Activated CD4-positive, alpha-beta T cell treated with anti-CD3 and anti-CD28 coated beads for 36 hours (primary cell): ENCODE results near the gene RPH3AL. TPM values are rescaled to one million over a fixed set of nuclear protein-coding genes. Genes with fewer than 3 reads are reported as not detected.
"Not testable (repeated sequence)": the region's sequence is repeated elsewhere in the genome, so short reads cannot be mapped to it uniquely, and the experiment has no call there.

Source experiments
- ATAC-seq: fragments of 200-7000 bp; cut with Tn5 transposase; one replicate; pipeline ENCODE4 v1.10.0; 2021; ENCODE audit warnings: mild to moderate bottlenecking, moderate library complexity
- CTCF ChIA-PET: fragments of 350-600 bp; sonication (Branson Sonifier 250); formaldehyde crosslinking; loops from one replicate; lab custom pipeline; 2021; ENCODE audit warnings: antibody characterized with exemption; lab: Charles Lee
- POLR2A ChIA-PET: fragments of 350-600 bp; sonication (Branson Sonifier 250); formaldehyde crosslinking; loops from one replicate; lab custom pipeline; 2021; ENCODE audit warnings: antibody characterized with exemption, inconsistent platforms; lab: Charles Lee
- DNase-seq: peaks from one replicate; pipeline ENCODE4 v3.0.0-alpha.2; 2020
- H3K27ac Mint-ChIP-seq: one replicate; pipeline ENCODE4 v1.8.0; 2021; ENCODE audit warnings: mixed read lengths
- H3K27me3 Mint-ChIP-seq: one replicate; pipeline ENCODE4 v1.8.0; 2021; ENCODE audit warnings: mixed read lengths
- H3K36me3 Mint-ChIP-seq: one replicate; pipeline ENCODE4 v1.8.0; 2021; ENCODE audit warnings: low read depth, mixed read lengths
- H3K4me1 Mint-ChIP-seq: one replicate; pipeline ENCODE4 v1.8.0; 2021; ENCODE audit warnings: mixed read lengths
- H3K4me3 Mint-ChIP-seq: one replicate; pipeline ENCODE4 v1.8.0; 2021; ENCODE audit warnings: mild to moderate bottlenecking, moderate library complexity, mixed read lengths
- H3K9me3 Mint-ChIP-seq: one replicate; pipeline ENCODE4 v1.8.0; 2021; ENCODE audit warnings: low read depth, mixed read lengths
- intact Hi-C, 2 experiments: fragments of 100-400 bp; cut with DNase I in 1 of 2; cut with micrococcal nuclease in 1 of 2; formaldehyde crosslinking; loops; one replicate each; pipeline versions ENCODE4 v1.14.2 to v1.15.1; 2022 to 2024; cut with DNase I, micrococcal nuclease
- total RNA-seq, 2 experiments: library from RNA; stranded (reverse); gene quantifications; one replicate each; pipeline ENCODE4 v1.2.3, GENCODE V29; 2021

The RPH3AL gene
- total RNA-seq, 2 experiments from 2014 or later, result 1.4 to 2.0 TPM

DNA sequence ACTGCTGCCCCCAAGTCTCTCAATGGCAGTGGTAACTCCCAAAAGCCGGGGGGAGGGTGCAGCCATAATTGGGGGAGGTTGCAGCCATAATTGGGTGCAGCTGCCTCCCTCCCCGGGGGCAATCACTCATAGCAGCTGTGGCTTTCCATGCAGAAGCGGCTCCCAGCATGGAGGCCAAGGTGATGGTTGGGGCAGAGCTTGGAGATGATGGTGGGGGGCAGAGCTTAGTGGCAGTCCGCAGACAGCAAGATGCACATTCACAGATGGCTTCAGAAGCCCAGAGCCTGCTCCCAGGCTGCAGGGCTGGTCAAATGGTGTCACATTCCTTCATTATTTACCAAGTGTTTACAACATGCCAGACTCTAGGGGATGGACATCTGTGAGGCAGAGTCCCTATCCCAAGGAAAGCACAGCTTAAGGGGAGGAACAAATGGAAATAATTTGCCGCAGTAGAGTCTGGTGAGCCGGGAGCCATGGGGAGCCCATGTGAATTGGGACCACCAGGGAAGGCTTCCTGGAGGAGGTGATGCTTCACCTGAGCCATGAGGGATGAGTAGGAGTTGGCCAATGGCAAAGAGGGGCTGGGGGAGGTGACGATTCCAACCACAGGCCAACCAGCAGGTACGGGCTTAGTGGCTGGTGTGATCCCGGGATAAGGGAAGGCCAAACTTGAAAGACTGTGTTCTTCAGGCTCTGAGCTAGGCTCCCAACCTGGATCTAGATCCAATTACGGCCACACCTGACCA is 179.3 kb downstream of the RPH3AL start:
- Mint-ChIP-seq H3K4me1 (no peaks in the 10 kb centered on the region), H3K36me3 (no peaks in the 10 kb centered on the region), H3K9me3 (no peaks in the 10 kb centered on the region), H3K4me3 (no peak overlapping the region), H3K27ac (no peak overlapping the region), H3K27me3 (peaks cover 8% of the 10 kb centered on the region)
- ATAC-seq (no peak), DNase-seq (no peak)
- ChIA-PET POLR2A (no interaction called here), CTCF (interaction anchor here (0.6 kb wide), 1 partner anchor 342 kb away, joined by 3 read pairs; no protein-coding TSS in a partner anchor)
- intact Hi-C loops, result no loop called here

- ATAC-seq, result no peak
- no peaks in the 10 kb centered on the region for H3K4me1 Mint-ChIP-seq
- no peak overlapping the region for H3K4me3 Mint-ChIP-seq
These were observed 180.2 kb downstream of the RPH3AL start for GRCh38 chr17:172401-172800.

GRCh38 chr17:171871-172270 is 180.7 kb downstream of the RPH3AL start:
- ChIA-PET POLR2A (no interaction called here), CTCF (no interaction called here)
- H3K9me3 Mint-ChIP-seq, result no peaks in the 10 kb centered on the region
- no peaks in the 10 kb centered on the region for H3K36me3 Mint-ChIP-seq
- no peak overlapping the region for H3K4me3 Mint-ChIP-seq
- ATAC-seq (no peak), DNase-seq (no peak)
- peaks cover 3% of the 10 kb centered on the region for H3K27me3 Mint-ChIP-seq
- no peak overlapping the region for H3K27ac Mint-ChIP-seq
- H3K4me1 Mint-ChIP-seq, result no peaks in the 10 kb centered on the region
- intact Hi-C loops, result no loop called here

More at GRCh38 chr17:172401-172800, 180.2 kb downstream of the RPH3AL start:
- intact Hi-C loops, result no loop called here
- CTCF ChIA-PET, result no interaction called here
- no peak overlapping the region for H3K27ac Mint-ChIP-seq
- H3K27me3 Mint-ChIP-seq, result peaks cover 3% of the 10 kb centered on the region
- POLR2A ChIA-PET, result no interaction called here
- H3K9me3 Mint-ChIP-seq, result no peaks in the 10 kb centered on the region
- H3K36me3 Mint-ChIP-seq, result no peaks in the 10 kb centered on the region
- no peak for DNase-seq

GRCh38 chr17:170130-170670 is 182.4 kb downstream of the RPH3AL start:
- ATAC-seq, result no peak
- Mint-ChIP-seq H3K9me3 (no peaks in the 10 kb centered on the region), H3K4me3 (no peak overlapping the region), H3K27ac (no peak overlapping the region), H3K4me1 (no peaks in the 10 kb centered on the region), H3K27me3 (peaks cover 3% of the 10 kb centered on the region), H3K36me3 (no peaks in the 10 kb centered on the region)
- ChIA-PET POLR2A (no interaction called here), CTCF (no interaction called here)
- intact Hi-C loops, result no loop called here
- DNase-seq, result no peak

GRCh38 chr17:168614-169013 is 184.0 kb downstream of the RPH3AL start:
- ATAC-seq, CTCF ChIA-PET: not testable (repeated sequence)

DNA sequence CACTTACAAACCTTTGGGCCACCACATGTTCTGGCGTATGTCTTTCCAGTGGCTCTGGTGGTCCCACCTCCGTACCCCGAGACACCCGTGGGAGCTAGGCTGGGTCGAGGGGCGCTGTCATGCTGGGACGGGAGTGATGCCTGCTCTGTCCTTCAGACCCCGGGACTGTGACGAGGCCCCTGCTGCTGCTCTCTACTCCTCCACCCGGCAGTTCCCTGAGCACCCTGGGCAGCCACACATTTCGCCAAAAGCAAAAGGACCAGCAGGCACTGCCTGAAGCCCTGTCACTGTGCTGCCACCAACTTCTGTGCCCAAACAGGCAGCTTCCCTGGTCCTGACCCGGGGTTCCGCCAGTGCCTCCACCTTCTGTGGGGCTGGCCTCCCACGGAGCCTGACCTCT is 186.7 kb downstream of the RPH3AL start:
- Mint-ChIP-seq H3K27me3 (no peaks in the 10 kb centered on the region), H3K4me3 (no peak overlapping the region), H3K4me1 (no peaks in the 10 kb centered on the region), H3K36me3 (no peaks in the 10 kb centered on the region), H3K9me3 (no peaks in the 10 kb centered on the region), H3K27ac (no peak overlapping the region)
- DNase-seq (no peak), ATAC-seq (no peak)
- CTCF ChIA-PET, result no interaction called here
- intact Hi-C loops, result no loop called here
- POLR2A ChIA-PET, result no interaction called here

More at GRCh38 chr17:168614-169013, 184.0 kb downstream of the RPH3AL start:
- H3K27ac Mint-ChIP-seq, H3K4me3 Mint-ChIP-seq, intact Hi-C loops, H3K9me3 Mint-ChIP-seq, H3K36me3 Mint-ChIP-seq, H3K27me3 Mint-ChIP-seq, POLR2A ChIA-PET, H3K4me1 Mint-ChIP-seq, DNase-seq: not testable (repeated sequence)

- H3K9me3 Mint-ChIP-seq, result no peaks in the 10 kb centered on the region
- ChIA-PET CTCF (interaction anchor here (0.5 kb wide), 3 partner anchors 34 to 402 kb away, joined by 3 to 5 read pairs (median 4); no protein-coding TSS in a partner anchor), POLR2A (no interaction called here)
- peak; percentile 45 for DNase-seq
- H3K27me3 Mint-ChIP-seq, result no peaks in the 10 kb centered on the region
- no peak overlapping the region for H3K27ac Mint-ChIP-seq
- no peaks in the 10 kb centered on the region for H3K4me1 Mint-ChIP-seq
- ATAC-seq, result peak; percentile 26
- H3K4me3 Mint-ChIP-seq, result no peak overlapping the region
- intact Hi-C loops, result no loop called here
- no peaks in the 10 kb centered on the region for H3K36me3 Mint-ChIP-seq
These were observed 188.0 kb downstream of the RPH3AL start for GRCh38 chr17:164303-165235.

DNA sequence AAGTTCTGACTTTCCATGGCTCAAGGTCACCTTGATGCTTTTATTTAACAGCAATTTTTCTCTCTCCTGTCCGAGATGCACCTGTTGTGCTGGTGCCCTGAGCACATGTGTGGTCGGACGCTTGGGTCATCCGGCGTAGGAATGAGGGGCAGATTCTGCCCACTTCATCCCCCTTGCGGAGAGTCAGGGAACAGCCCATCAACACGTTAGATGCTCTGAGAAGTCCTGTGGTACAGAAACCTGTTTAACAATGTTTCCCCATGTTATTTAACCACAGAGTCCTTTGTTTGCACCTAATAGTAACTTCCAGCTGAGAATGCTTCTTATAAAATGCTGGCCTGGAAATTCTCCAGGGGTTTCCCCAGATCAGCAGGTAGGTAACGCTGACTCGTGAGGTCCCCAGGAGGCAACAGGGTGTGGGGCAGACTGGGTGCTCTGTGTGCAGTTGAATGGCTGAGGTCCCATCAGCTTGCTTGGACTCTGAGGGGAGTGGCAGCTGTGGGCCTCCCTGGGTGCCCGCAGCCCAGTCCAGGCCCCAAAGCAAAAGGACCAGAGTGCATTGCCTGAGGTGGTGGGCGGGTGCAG is 189.0 kb downstream of the RPH3AL start:
- Mint-ChIP-seq H3K4me3 (no peak overlapping the region), H3K9me3 (no peaks in the 10 kb centered on the region), H3K36me3 (no peaks in the 10 kb centered on the region), H3K27ac (no peak overlapping the region), H3K4me1 (no peaks in the 10 kb centered on the region), H3K27me3 (no peaks in the 10 kb centered on the region)
- ChIA-PET CTCF (no interaction called here), POLR2A (no interaction called here)
- ATAC-seq (no peak), DNase-seq (no peak)
- intact Hi-C loops, result no loop called here

DNA sequence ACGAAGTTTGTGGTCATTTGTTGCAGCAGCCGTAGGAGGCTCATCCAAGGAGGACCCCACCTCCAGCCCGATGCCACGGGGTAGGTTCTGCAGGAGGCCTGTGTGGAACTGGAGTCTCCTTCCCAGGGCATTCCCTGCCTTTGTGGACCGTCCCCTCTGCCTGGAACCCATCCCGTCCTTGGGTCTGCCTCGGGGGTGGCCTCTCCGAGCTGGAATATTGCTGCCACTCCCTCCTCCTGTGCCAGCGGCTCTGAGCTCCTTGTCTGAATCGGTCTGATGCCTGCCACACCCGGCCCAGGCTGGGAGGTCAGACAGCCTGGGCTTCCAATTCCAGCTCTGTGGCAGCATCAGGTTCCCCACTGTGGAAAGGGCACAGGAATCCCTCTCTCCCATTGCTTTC is 189.9 kb downstream of the RPH3AL start:
- Mint-ChIP-seq H3K9me3 (no peaks in the 10 kb centered on the region), H3K27me3 (no peaks in the 10 kb centered on the region), H3K4me1 (no peaks in the 10 kb centered on the region), H3K36me3 (no peaks in the 10 kb centered on the region), H3K4me3 (no peak overlapping the region), H3K27ac (no peak overlapping the region)
- intact Hi-C loops, result no loop called here
- POLR2A ChIA-PET, result no interaction called here
- CTCF ChIA-PET, result no interaction called here
- no peak for DNase-seq
- ATAC-seq, result no peak
